ENCODE data around the gene ZSCAN23. TPM values are rescaled to one million over a fixed set of nuclear protein-coding genes. Genes with fewer than 3 reads are reported as not detected.
"Not testable (repeated sequence)": the region's sequence is repeated elsewhere in the genome, so short reads cannot be mapped to it uniquely, and the experiment has no call there.

Gene ZSCAN23
- total and polyA plus RNA-seq, 9 of the 15 experiments (the other 6 are each of a cell fraction or from before 2014, with no cell fraction given), result 0.05 to 0.29 (median 0.21) TPM; not detected in 1

- 45% methylated on average over 3 of the region's 3 CpGs for WGBS (ENCODE audit: insufficient coverage, low coverage, missing lambda C conversion rate)
- CTCF ChIA-PET (ENCODE audit: low intra/inter-chr PET ratio); H4K20me1 ChIP-seq (replicated peaks; ENCODE audit: control insufficient read depth, insufficient read depth, low read length); in situ Hi-C loops (cut with MboI); FAIRE-seq; H3K27ac ChIP-seq (ENCODE audit: extremely low read depth, low read depth, low read length); BruUV-seq (replicated peaks); H3K9me1 ChIP-seq (ENCODE audit: control insufficient read depth, insufficient read depth, low read length); H3K4me3 ChIP-seq; H3K36me3 ChIP-seq (ENCODE audit: control insufficient read depth, insufficient read depth, low read length); H3K4me1 ChIP-seq (replicated peaks in 1 of 2; ENCODE audit: control insufficient read depth in 2 of 2, insufficient read depth in 2 of 2, low read length in 2 of 2); intact Hi-C loops (cut with micrococcal nuclease); H3K79me2 ChIP-seq (ENCODE audit: control insufficient read depth, insufficient read depth, low read length); ATAC-seq; POLR2A ChIA-PET; H3K27me3 ChIP-seq (ENCODE audit: control insufficient read depth in 2 of 2, insufficient read depth in 2 of 2, low read length in 2 of 2); H3K4me2 ChIP-seq (ENCODE audit: insufficient read depth, low read length); H3K9ac ChIP-seq (ENCODE audit: insufficient read depth in 1 of 2, low read depth in 2 of 2, low read length in 2 of 2); H2AFZ ChIP-seq (ENCODE audit: low read depth, low read length); H3K9me3 ChIP-seq (replicated peaks; ENCODE audit: control insufficient read depth, insufficient read depth, low read depth, low read length): not testable (repeated sequence)
- peak in 1 of 4 experiments; percentile 27 for DNase-seq (ENCODE audit: extremely low read depth in 1 of 4, low spot score in 3 of 4)
- peak; percentile 82 for TF ChIP-seq ZNF316 (IDR thresholded peaks at IDR 0.05)
- 0 out of 3 replicates have a peak, but pooled peaks of 1 of the 2 experiments have one; percentile 16 for TF ChIP-seq CBX3 (IDR thresholded peaks at IDR 0.05; ENCODE audit: borderline replicate concordance in 1 of 2, low read length in 2 of 2)
- TF ChIP-seq ASH1L (IDR thresholded peaks at IDR 0.05; ENCODE audit: borderline replicate concordance, low read depth, partially characterized antibody), result peak; percentile 73
- peak; percentile 92 for TF ChIP-seq NFYB (IDR thresholded peaks at IDR 0.05; ENCODE audit: extremely low read depth, insufficient read length)
- peak; percentile 57; the same call in 1 of the 2 replicates for TF ChIP-seq MBD2 (IDR thresholded peaks at IDR 0.05; ENCODE audit: borderline replicate concordance, low read depth)
- TF ChIP-seq FOS (IDR thresholded peaks at IDR 0.05; ENCODE audit: extremely low read depth, insufficient read length), result peak; percentile 5
- TF ChIP-seq C11orf30 (IDR thresholded peaks at IDR 0.05; ENCODE audit: low read depth), result peak; percentile 43; the same call in 1 of the 2 replicates
- peak; percentile 74 for TF ChIP-seq RBM25 (IDR thresholded peaks at IDR 0.05; ENCODE audit: low read depth, low read length, severe bottlenecking)
- peak; percentile 91 for TF ChIP-seq CHAMP1 (IDR thresholded peaks at IDR 0.05)
- TF ChIP-seq CC2D1A (IDR thresholded peaks at IDR 0.05), result peak; percentile 86
- peak; percentile 29; the same call in 1 of the 2 replicates for TF ChIP-seq MAFG (tag; conservative IDR thresholded peaks at IDR 0.05)
Measured at GRCh38 chr6:28444759-28445158, 1.5 kb upstream of the ZSCAN23 start.
